NCI-H1105 (cell line): ENCODE results near the gene C1QTNF6.
A peak's percentile ranks its signal among the peaks of the same experiment; 100 is the strongest.

Source experiments
- DNase-seq: peaks from one replicate; lab custom pipeline; 2025; lab: John Stamatoyannopoulos, UW

The C1QTNF6 gene

GRCh38 chr22:37162221-37163095 is 25.6 kb downstream of the C1QTNF6 start:
- no peak for DNase-seq

- no peak for DNase-seq
Measured at GRCh38 chr22:37161443-37161842, 26.6 kb downstream of the C1QTNF6 start.

- no peak for DNase-seq
Measured at GRCh38 chr22:37160027-37160426, 28.0 kb downstream of the C1QTNF6 start.

- no peak for DNase-seq
Measured at GRCh38 chr22:37158963-37159290, 29.1 kb downstream of the C1QTNF6 start.

GRCh38 chr22:37157516-37158285 is 30.3 kb downstream of the C1QTNF6 start:
- no peak for DNase-seq

- no peak for DNase-seq
Measured at GRCh38 chr22:37156686-37157435, 31.2 kb downstream of the C1QTNF6 start.

GRCh38 chr22:37155971-37156370 is 32.1 kb downstream of the C1QTNF6 start:
- no peak for DNase-seq

- DNase-seq, result no peak
Measured at GRCh38 chr22:37154925-37155712, 32.9 kb downstream of the C1QTNF6 start.

- DNase-seq, result no peak
Measured at GRCh38 chr22:37153901-37154300, 34.1 kb downstream of the C1QTNF6 start.

GRCh38 chr22:37151401-37151800 is 36.6 kb downstream of the C1QTNF6 start:
- no peak for DNase-seq

- DNase-seq, result no peak
Measured at GRCh38 chr22:37150701-37151100, 37.3 kb downstream of the C1QTNF6 start.

GRCh38 chr22:37148742-37149665 is 39.0 kb downstream of the C1QTNF6 start:
- no peak for DNase-seq

- DNase-seq, result no peak
Measured at GRCh38 chr22:37148031-37148651, 39.9 kb downstream of the C1QTNF6 start.

- DNase-seq, result no peak
Measured at GRCh38 chr22:37147186-37147990, 40.7 kb downstream of the C1QTNF6 start.

- no peak for DNase-seq
Measured at GRCh38 chr22:37146507-37147180, 41.4 kb downstream of the C1QTNF6 start.

GRCh38 chr22:37146051-37146385 is 42.0 kb downstream of the C1QTNF6 start:
- DNase-seq, result no peak

- peak; percentile 3 for DNase-seq
Measured at GRCh38 chr22:37145180-37146050, 42.6 kb downstream of the C1QTNF6 start.

- DNase-seq, result no peak
Measured at GRCh38 chr22:37144180-37144554, 43.9 kb downstream of the C1QTNF6 start.
